ENCODE measurements around the gene ERCC6.

ERCC6 gene

GRCh38 chr10:49549640-49550346 lies 10.9 kb upstream of the ERCC6 start:
- DNase-seq (ENCODE audit: low read depth) = no peak

- DNase-seq (ENCODE audit: low read depth) = no peak
These were observed 4.7 kb upstream of the ERCC6 start for GRCh38 chr10:49543604-49544003.

- DNase-seq (ENCODE audit: low read depth) = no peak
These were observed 3.4 kb upstream of the ERCC6 start for GRCh38 chr10:49542353-49542752.

GRCh38 chr10:49541762-49542161 lies 2.8 kb upstream of the ERCC6 start:
- DNase-seq (ENCODE audit: low read depth) = no peak

- DNase-seq (ENCODE audit: low read depth) = no peak
These were observed 1.3 kb upstream of the ERCC6 start for GRCh38 chr10:49540056-49540797.

- DNase-seq (ENCODE audit: low read depth) = no peak
These were observed 482 bp upstream of the ERCC6 start for GRCh38 chr10:49539320-49539885.

- DNase-seq (ENCODE audit: low read depth) = no peak
These were observed 4.1 kb downstream of the ERCC6 start for GRCh38 chr10:49534670-49535381.

- DNase-seq (ENCODE audit: low read depth) = no peak
These were observed 6.5 kb downstream of the ERCC6 start for GRCh38 chr10:49532461-49532860.

GRCh38 chr10:49528977-49529506 lies 9.9 kb downstream of the ERCC6 start:
- no peak for DNase-seq (ENCODE audit: low read depth)

- no peak for DNase-seq (ENCODE audit: low read depth)
These were observed 11.1 kb downstream of the ERCC6 start for GRCh38 chr10:49527850-49528249.

GRCh38 chr10:49527061-49527460 lies 11.9 kb downstream of the ERCC6 start:
- DNase-seq (ENCODE audit: low read depth) = no peak

GRCh38 chr10:49526619-49527018 lies 12.3 kb downstream of the ERCC6 start:
- DNase-seq (ENCODE audit: low read depth) = no peak

GRCh38 chr10:49524496-49524895 lies 14.4 kb downstream of the ERCC6 start:
- no peak for DNase-seq (ENCODE audit: low read depth)

- DNase-seq (ENCODE audit: low read depth) = no peak
These were observed 15.6 kb downstream of the ERCC6 start for GRCh38 chr10:49523301-49523700.

GRCh38 chr10:49521062-49521461 lies 17.9 kb downstream of the ERCC6 start:
- DNase-seq (ENCODE audit: low read depth) = no peak

GRCh38 chr10:49520122-49520775 lies 18.7 kb downstream of the ERCC6 start:
- DNase-seq (ENCODE audit: low read depth) = no peak

- no peak for DNase-seq (ENCODE audit: low read depth)
These were observed 19.2 kb downstream of the ERCC6 start for GRCh38 chr10:49519717-49520116.

GRCh38 chr10:49518982-49519578 lies 19.8 kb downstream of the ERCC6 start:
- DNase-seq (ENCODE audit: low read depth) = no peak

- no peak for DNase-seq (ENCODE audit: low read depth)
These were observed 20.4 kb downstream of the ERCC6 start for GRCh38 chr10:49518566-49518965.

GRCh38 chr10:49516216-49516970 lies 22.5 kb downstream of the ERCC6 start:
- DNase-seq (ENCODE audit: low read depth) = no peak

Measured in stimulated activated CD8-positive, alpha-beta memory T cell treated with anti-CD3 and anti-CD28 coated beads, Interleukin-4, amount 100 ng/mL, for 24 hours (primary cell).